Upper lobe of left lung (tissue), 4 donors: ENCODE data around the gene ADGRL1.

Source experiments
- EP300 ChIP-seq, 4 donors: sonication (generic); formaldehyde crosslinking; IDR thresholded peaks; one replicate each; pipeline ENCODE4 v1.5.1; 2017; ENCODE audit warnings: antibody characterized with exemption in 4 of 4, control low read depth in 2 of 4
- POLR2A ChIP-seq, 4 donors: fragments of 450-650 bp; IDR thresholded peaks; one replicate each; pipeline ENCODE4 v1.5.1; 2016 to 2017; ENCODE audit warnings: antibody characterized with exemption in 4 of 4, mild to moderate bottlenecking in 2 of 4
- TF ChIP-seq, protein P1 (sequence below), 6 experiments: fragments of 450-650 bp in 4 of 6; fragments of 200-600 bp in 2 of 6; sonication (generic) in 2 of 6; IDR thresholded peaks; one replicate each; pipeline ENCODE4 v1.5.1; 2016 to 2019; ENCODE audit warnings: antibody characterized with exemption in 6 of 6

DNA sequence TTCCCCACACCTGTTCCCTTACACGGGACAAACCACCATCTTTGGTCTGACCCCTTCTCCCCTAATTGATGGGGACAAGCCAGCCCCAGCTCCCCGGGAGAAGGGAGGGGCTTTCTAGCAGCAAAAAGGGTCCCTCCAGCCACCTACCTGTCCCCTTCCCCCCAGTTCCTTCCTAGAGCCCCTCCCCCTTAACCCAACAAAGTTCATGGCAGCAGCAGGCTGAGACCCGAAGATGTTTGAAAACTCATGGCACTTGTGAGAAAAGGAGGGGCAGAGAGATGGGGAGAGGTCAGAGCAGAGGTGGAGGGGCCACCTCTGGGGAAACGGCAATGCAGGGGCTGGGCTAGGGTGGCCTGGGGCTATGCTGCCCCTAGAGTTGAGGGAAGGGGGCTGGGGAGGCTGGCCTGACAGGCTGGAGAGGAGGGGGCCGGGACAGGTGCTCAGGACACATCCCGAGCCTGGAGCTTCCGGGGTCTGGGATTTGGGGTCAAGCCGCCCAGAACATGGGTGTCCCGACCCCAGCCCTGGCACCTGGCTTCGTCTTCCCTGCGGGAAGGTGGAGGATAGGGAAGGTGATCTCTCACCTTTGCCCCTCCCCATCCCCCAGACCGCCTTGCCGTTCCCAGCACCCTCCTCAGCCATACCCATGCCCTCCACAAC is 57.1 kb downstream of the ADGRL1 start:
- TF ChIP-seq, protein P1, sequence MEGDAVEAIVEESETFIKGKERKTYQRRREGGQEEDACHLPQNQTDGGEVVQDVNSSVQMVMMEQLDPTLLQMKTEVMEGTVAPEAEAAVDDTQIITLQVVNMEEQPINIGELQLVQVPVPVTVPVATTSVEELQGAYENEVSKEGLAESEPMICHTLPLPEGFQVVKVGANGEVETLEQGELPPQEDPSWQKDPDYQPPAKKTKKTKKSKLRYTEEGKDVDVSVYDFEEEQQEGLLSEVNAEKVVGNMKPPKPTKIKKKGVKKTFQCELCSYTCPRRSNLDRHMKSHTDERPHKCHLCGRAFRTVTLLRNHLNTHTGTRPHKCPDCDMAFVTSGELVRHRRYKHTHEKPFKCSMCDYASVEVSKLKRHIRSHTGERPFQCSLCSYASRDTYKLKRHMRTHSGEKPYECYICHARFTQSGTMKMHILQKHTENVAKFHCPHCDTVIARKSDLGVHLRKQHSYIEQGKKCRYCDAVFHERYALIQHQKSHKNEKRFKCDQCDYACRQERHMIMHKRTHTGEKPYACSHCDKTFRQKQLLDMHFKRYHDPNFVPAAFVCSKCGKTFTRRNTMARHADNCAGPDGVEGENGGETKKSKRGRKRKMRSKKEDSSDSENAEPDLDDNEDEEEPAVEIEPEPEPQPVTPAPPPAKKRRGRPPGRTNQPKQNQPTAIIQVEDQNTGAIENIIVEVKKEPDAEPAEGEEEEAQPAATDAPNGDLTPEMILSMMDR (IDR thresholded peaks at IDR 0.05), result no peak
- TF ChIP-seq EP300 (IDR thresholded peaks at IDR 0.05) (no peak), POLR2A (IDR thresholded peaks at IDR 0.05) (no peak)
